Thyroid gland (tissue), 4 donors: Measurements from ENCODE around the gene GRAMD1A. TPM values are rescaled to one million over a fixed set of nuclear protein-coding genes. Genes with fewer than 3 reads are reported as not detected.
A peak's percentile ranks its signal among the peaks of the same experiment; 100 is the strongest.

Experiments used
- DNase-seq, 2 donors: peaks; one replicate each; pipeline ENCODE4 v3.0.0-alpha.2; 2019
- H3K27ac ChIP-seq, 3 donors: fragments of 200-600 bp; sonication (generic); 1 replicate in 2 of 3; 2 replicates in 1 of 3; pipeline ENCODE4 v1.5.1; 2016 to 2019; ENCODE audit warnings: mild to moderate bottlenecking in 1 of 3, moderate library complexity in 1 of 3
- H3K27me3 ChIP-seq: fragments of 200-600 bp; sonication (generic); one replicate; pipeline ENCODE4 v1.5.1; 2019
- H3K36me3 ChIP-seq, 2 donors: fragments of 200-600 bp; sonication (generic); one replicate each; pipeline ENCODE4 v1.5.1; 2016 to 2019
- H3K4me1 ChIP-seq, 2 donors: fragments of 200-600 bp; sonication (generic); one replicate each; pipeline ENCODE4 v1.5.1; 2017 to 2019
- H3K4me3 ChIP-seq, 3 donors: fragments of 200-600 bp; sonication (generic); replicated peaks in 1 of 3; 1 replicate in 2 of 3; 2 replicates in 1 of 3; pipeline ENCODE4 v1.5.1; 2016; ENCODE audit warnings: mild to moderate bottlenecking in 1 of 3
- H3K9me3 ChIP-seq: fragments of 200-600 bp; sonication (generic); one replicate; pipeline ENCODE4 v1.5.1; 2017
- POLR2A ChIP-seq, 2 donors: fragments of 450-650 bp; IDR thresholded peaks; one replicate each; pipeline ENCODE4 v1.6.1; 2017; ENCODE audit warnings: antibody characterized with exemption in 2 of 2, mild to moderate bottlenecking in 2 of 2, moderate library complexity in 1 of 2
- WGBS, 2 donors: methylation state at CpG; one replicate each; pipeline ENCODE4 v1.1.5; 2017; 5-methylcytosine and 5-hydroxymethylcytosine counted together
- intact Hi-C: fragments of 100-400 bp; cut with DNase I; formaldehyde crosslinking; loops from one replicate; pipeline ENCODE4 v1.15.1; 2023
- total RNA-seq, 4 donors: library from RNA; depleted of rRNA; stranded (reverse); fragments of >200 nt; gene quantifications; one replicate each; pipeline ENCODE4 v1.2.3, GENCODE V29; 2016
- TF ChIP-seq, protein P1 (sequence below), 6 experiments: fragments of 200-600 bp in 3 of 6; fragments of 450-650 bp in 3 of 6; sonication (generic) in 3 of 6; IDR thresholded peaks; one replicate each; pipeline ENCODE4 v1.5.1; 2016 to 2019; ENCODE audit warnings: antibody characterized with exemption in 6 of 6, mild to moderate bottlenecking in 2 of 6, inconsistent platforms in 1 of 6, moderate library complexity in 1 of 6

The GRAMD1A gene
- total RNA-seq, 4 donors from 2014 or later, result 33.4 to 57.5 (median 47.0) TPM

DNA sequence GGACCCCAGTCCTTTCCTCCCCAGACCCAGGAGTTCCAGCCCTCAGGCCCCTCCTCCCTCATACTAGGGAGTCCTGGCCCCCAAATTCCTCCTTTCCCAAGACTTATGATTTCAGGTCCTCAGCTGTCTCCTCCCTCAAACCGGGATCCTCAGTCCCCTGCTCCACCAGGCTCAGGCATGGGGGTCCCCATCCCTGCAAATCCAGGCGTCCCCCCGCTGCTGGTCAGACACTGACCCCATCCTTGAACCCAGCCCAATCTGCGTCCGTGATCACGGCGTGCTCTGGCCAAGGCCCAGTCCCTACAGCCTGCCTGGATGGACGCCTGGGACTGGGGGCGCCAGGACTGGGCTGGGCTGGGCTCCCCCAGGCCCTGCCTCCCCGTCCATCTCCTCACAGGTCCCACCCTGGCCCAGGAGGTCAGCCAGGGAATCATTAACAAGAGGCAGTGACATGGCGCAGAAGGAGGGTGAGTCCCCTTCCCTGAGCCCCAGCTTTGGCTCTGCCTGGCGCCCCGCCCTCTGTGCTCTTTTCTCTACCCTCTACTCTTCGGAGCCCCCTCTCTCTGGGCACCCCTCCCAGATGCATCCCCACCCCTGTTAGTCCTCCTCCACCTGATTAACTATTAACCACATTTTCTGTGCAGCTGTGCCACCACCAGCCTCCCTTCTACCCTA lies 42.1 kb downstream of the GRAMD1A start:
- H3K4me1 ChIP-seq, result peaks cover 23 to 47% of the 10 kb centered on the region in 2 donors
- intact Hi-C loops, result no loop called here
- DNase-seq, result no peak
- H3K36me3 ChIP-seq, result no peaks in the 10 kb centered on the region
- H3K27me3 ChIP-seq, result no peaks in the 10 kb centered on the region
- 81 to 82% methylated on average over 8 to 14 of the region's 14 CpGs for WGBS, 2 donors
- TF ChIP-seq, protein P1, sequence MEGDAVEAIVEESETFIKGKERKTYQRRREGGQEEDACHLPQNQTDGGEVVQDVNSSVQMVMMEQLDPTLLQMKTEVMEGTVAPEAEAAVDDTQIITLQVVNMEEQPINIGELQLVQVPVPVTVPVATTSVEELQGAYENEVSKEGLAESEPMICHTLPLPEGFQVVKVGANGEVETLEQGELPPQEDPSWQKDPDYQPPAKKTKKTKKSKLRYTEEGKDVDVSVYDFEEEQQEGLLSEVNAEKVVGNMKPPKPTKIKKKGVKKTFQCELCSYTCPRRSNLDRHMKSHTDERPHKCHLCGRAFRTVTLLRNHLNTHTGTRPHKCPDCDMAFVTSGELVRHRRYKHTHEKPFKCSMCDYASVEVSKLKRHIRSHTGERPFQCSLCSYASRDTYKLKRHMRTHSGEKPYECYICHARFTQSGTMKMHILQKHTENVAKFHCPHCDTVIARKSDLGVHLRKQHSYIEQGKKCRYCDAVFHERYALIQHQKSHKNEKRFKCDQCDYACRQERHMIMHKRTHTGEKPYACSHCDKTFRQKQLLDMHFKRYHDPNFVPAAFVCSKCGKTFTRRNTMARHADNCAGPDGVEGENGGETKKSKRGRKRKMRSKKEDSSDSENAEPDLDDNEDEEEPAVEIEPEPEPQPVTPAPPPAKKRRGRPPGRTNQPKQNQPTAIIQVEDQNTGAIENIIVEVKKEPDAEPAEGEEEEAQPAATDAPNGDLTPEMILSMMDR (IDR thresholded peaks at IDR 0.05), result no peak
- no peak for TF ChIP-seq POLR2A (IDR thresholded peaks at IDR 0.05)
- H3K27ac ChIP-seq, result peak overlapping the region; percentile 61 to 78 (median 75)
- no peaks in the 10 kb centered on the region for H3K9me3 ChIP-seq
- H3K4me3 ChIP-seq, result peak overlapping the region in 1 of 3 donors; percentile 25

DNA sequence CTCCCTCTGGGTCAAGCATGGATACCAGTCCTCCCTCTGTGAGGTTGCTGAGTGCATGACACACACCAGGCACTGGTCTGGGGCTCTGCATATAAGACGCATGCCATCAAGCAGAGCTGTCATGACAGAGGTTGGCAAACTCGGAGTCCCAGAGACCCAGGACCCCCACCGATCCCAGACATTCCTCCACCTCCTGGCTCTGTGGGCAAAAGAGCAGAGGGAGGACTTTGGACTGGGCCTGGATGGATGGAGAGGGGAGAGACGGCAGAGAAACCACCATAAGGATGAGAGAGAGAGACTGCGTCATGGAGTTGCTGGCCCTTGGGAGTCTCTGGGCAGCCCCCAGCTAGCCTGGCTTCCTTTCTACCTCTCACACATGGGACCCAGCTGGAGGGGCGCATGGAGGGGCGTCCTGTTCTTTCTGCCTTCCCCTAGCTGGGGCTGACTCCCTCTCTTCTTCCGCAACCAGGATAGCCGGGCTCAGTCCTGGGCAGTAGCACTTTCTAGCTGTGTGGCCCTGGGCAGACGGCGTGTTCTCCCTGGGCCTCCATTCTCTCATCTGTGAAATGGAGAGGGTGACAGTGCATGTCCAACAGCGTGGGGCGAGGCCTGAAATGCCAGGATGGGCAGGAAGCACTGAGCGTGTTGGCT lies 43.0 kb downstream of the GRAMD1A start:
- H3K27ac ChIP-seq, result no peak overlapping the region
- no peak overlapping the region for H3K4me3 ChIP-seq
- intact Hi-C loops, result no loop called here
- 87 to 94% methylated on average over 13 of the region's 14 CpGs for WGBS, 2 donors
- H3K4me1 ChIP-seq, result peaks cover 23 to 38% of the 10 kb centered on the region in 2 donors
- H3K27me3 ChIP-seq, result no peaks in the 10 kb centered on the region
- no peak for DNase-seq
- H3K36me3 ChIP-seq, result no peaks in the 10 kb centered on the region
- no peaks in the 10 kb centered on the region for H3K9me3 ChIP-seq
- TF ChIP-seq POLR2A (IDR thresholded peaks at IDR 0.05), result no peak
- TF ChIP-seq, protein P1 (IDR thresholded peaks at IDR 0.05), result no peak

GRCh38 chr19:35043906-35044305 lies 43.8 kb downstream of the GRAMD1A start:
- Histone ChIP-seq H3K36me3 (no peaks in the 10 kb centered on the region), H3K9me3 (no peaks in the 10 kb centered on the region), H3K27me3 (no peaks in the 10 kb centered on the region), H3K4me3 (no peak overlapping the region), H3K4me1 (peaks cover 23 to 34% of the 10 kb centered on the region in 2 donors), H3K27ac (no peak overlapping the region)
- DNase-seq, result no peak
- WGBS, 2 donors, result 82% methylated on average over 14 of the region's 14 CpGs
- intact Hi-C loops, result no loop called here
- no peak for TF ChIP-seq POLR2A (IDR thresholded peaks at IDR 0.05)
- TF ChIP-seq, protein P1 (IDR thresholded peaks at IDR 0.05), result no peak

DNA sequence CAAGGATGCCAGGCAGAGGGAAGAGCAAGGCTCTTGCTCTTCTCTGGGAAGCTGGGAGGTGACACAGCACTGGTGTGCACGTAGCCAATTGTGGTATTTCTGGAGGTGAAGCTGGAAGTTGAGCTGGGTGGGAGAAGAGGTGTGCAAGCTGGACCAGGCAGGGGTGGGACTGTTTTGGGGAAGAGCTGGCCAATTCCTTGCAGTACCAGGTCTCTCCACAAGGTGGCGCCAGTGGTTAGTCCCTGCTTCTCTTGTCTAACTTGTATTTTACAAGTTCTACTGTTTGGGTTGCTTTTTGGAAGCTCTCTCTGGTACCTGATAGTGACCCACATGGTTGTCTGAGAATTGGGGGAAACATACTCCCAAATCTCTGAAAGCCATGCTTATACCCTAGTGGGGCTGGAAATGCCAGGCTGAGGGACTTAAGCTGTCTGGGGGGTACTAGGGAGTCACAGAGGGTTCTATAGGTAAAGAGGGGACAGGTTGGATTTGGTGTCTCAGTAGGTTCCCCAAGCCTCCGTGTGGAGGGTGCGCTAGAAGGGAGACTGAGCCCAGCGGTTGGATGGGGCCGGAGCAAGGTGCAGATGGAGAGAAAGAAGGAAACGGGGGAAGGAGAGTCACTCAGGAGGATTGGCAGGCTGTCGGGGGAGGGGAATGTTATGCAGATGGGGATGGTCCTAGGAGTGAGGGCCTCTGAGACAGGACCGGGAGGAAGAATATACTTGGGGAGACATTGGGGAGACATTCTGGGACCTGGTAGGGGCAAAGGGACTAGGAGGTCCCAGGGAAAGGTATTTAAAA lies 44.4 kb downstream of the GRAMD1A start:
- peak in 1 of 2 donors; percentile 41 for DNase-seq
- no peaks in the 10 kb centered on the region for H3K9me3 ChIP-seq
- H3K27ac ChIP-seq, result no peak overlapping the region
- intact Hi-C loops, result no loop called here
- TF ChIP-seq, protein P1 (IDR thresholded peaks at IDR 0.05), result peak; percentile 63 to 91 (median 76)
- TF ChIP-seq POLR2A (IDR thresholded peaks at IDR 0.05), result no peak
- H3K36me3 ChIP-seq, result no peaks in the 10 kb centered on the region
- peaks cover 23 to 34% of the 10 kb centered on the region in 2 donors for H3K4me1 ChIP-seq
- WGBS, 2 donors, result 66 to 68% methylated on average over 9 of the region's 9 CpGs
- no peak overlapping the region for H3K4me3 ChIP-seq
- H3K27me3 ChIP-seq, result no peaks in the 10 kb centered on the region
